B cell (primary cell): ENCODE results near the gene ERMAP. TPM values are rescaled to one million over a fixed set of nuclear protein-coding genes. Genes with fewer than 3 reads are reported as not detected.
"Not testable (repeated sequence)": the region's sequence is repeated elsewhere in the genome, so short reads cannot be mapped to it uniquely, and the experiment has no call there.

Source experiments
- ATAC-seq: fragments of 200-7000 bp; cut with Tn5 transposase; one replicate; pipeline ENCODE4 v1.10.0; 2021; ENCODE audit warnings: low read depth, mild to moderate bottlenecking, moderate number of reproducible peaks, moderate library complexity
- CTCF ChIA-PET: fragments of 350-600 bp; sonication (Branson Sonifier 250); formaldehyde crosslinking; loops from one replicate; lab custom pipeline; 2021; ENCODE audit warnings: antibody characterized with exemption, inconsistent platforms; lab: Charles Lee
- POLR2A ChIA-PET: fragments of 350-600 bp; sonication (Branson Sonifier 250); formaldehyde crosslinking; loops from one replicate; lab custom pipeline; 2021; ENCODE audit warnings: antibody characterized with exemption; lab: Charles Lee
- DNase-seq: peaks from one replicate; pipeline ENCODE4 v3.0.0; 2013
- H2AFZ ChIP-seq: 2 replicates; pipeline ENCODE4 v1.6.1; 2012; ENCODE audit warnings: mild to moderate bottlenecking, low read depth, low read length; ENCODE audit not compliant: insufficient read depth, poor library complexity, severe bottlenecking
- H3K27ac ChIP-seq, 2 donors: 1 replicate in 1 of 2; 2 replicates in 1 of 2; pipeline ENCODE4 v1.5.1; 2012 to 2013; ENCODE audit warnings: low read length in 2 of 2, mild to moderate bottlenecking in 2 of 2, moderate library complexity in 1 of 2
- H3K27me3 ChIP-seq, 4 experiments: fragments of 200-600 bp in 1 of 4; sonication (generic) in 1 of 4; replicated peaks in 1 of 4; 1 replicate in 2 of 4; 2 replicates in 2 of 4; pipeline versions ENCODE4 v1.6.1 to v1.7.0; 2013 to 2016; ENCODE audit warnings: low read length in 3 of 4, mild to moderate bottlenecking in 2 of 4, mixed read lengths in 1 of 4, moderate library complexity in 1 of 4; ENCODE audit not compliant: insufficient read depth in 4 of 4, control insufficient read depth in 3 of 4; ENCODE audit errors: control extremely low read depth in 1 of 4
- H3K36me3 ChIP-seq, 2 experiments: replicated peaks in 1 of 2; 1 replicate in 1 of 2; 2 replicates in 1 of 2; pipeline versions ENCODE4 v1.6.1 to v1.7.1; 2013; ENCODE audit warnings: low read length in 1 of 2; ENCODE audit not compliant: insufficient read depth in 2 of 2, control insufficient read depth in 1 of 2; ENCODE audit errors: control extremely low read depth in 1 of 2, extremely low read depth in 1 of 2
- H3K4me1 ChIP-seq, 2 donors: fragments of 200-600 bp in 1 of 2; sonication (generic) in 1 of 2; 1 replicate in 1 of 2; 2 replicates in 1 of 2; pipeline versions ENCODE4 v1.5.1 to v1.6.1; 2013 to 2017; ENCODE audit warnings: low read length in 2 of 2; ENCODE audit not compliant: control insufficient read depth in 2 of 2, insufficient read depth in 2 of 2
- H3K4me2 ChIP-seq: replicated peaks from 2 replicates; pipeline ENCODE3; 2012; ENCODE audit warnings: mild to moderate bottlenecking, low read depth, low read length; ENCODE audit not compliant: poor library complexity, severe bottlenecking
- H3K4me3 ChIP-seq, 5 experiments: fragments of 200-600 bp in 1 of 5; sonication (generic) in 1 of 5; 1 replicate in 3 of 5; 2 replicates in 2 of 5; pipeline versions ENCODE4 v1.5.1 to v1.7.0; 2011 to 2016; ENCODE audit warnings: low read length in 4 of 5, mild to moderate bottlenecking in 4 of 5, low read depth in 2 of 5, control low read depth in 1 of 5, moderate library complexity in 1 of 5; ENCODE audit not compliant: insufficient read depth in 1 of 5; ENCODE audit errors: control extremely low read depth in 1 of 5, extremely low read depth in 1 of 5
- H3K79me2 ChIP-seq: fragments of 200-600 bp; sonication (generic); one replicate; pipeline ENCODE4 v1.6.0; 2016; ENCODE audit warnings: low read length; ENCODE audit not compliant: control insufficient read depth, insufficient read depth
- H3K9ac ChIP-seq: fragments of 200-600 bp; sonication (generic); 2 replicates; pipeline ENCODE4 v1.6.1; 2017; ENCODE audit warnings: mild to moderate bottlenecking, low read length, moderate library complexity
- H3K9me3 ChIP-seq, 3 donors: one replicate each; pipeline versions ENCODE4 v1.6.1 to v1.7.1; 2013; ENCODE audit warnings: low read length in 2 of 3; ENCODE audit not compliant: control insufficient read depth in 2 of 3, insufficient read depth in 1 of 3; ENCODE audit errors: control extremely low read depth in 1 of 3
- H4K20me1 ChIP-seq: 2 replicates; pipeline ENCODE4 v1.6.0; 2012; ENCODE audit warnings: mild to moderate bottlenecking, low read length; ENCODE audit not compliant: insufficient read depth, control insufficient read depth, poor library complexity, severe bottlenecking
- H3K27ac Mint-ChIP-seq: one replicate; pipeline ENCODE4 v1.8.0; 2021; ENCODE audit warnings: mixed read lengths
- H3K27me3 Mint-ChIP-seq: one replicate; pipeline ENCODE4 v1.8.0; 2021; ENCODE audit warnings: mixed read lengths
- H3K4me1 Mint-ChIP-seq: one replicate; pipeline ENCODE4 v1.8.0; 2021; ENCODE audit warnings: mixed read lengths
- H3K4me3 Mint-ChIP-seq: one replicate; pipeline ENCODE4 v1.8.0; 2021; ENCODE audit warnings: mixed read lengths
- H3K9me3 Mint-ChIP-seq: one replicate; pipeline ENCODE4 v1.8.0; 2022; ENCODE audit warnings: mixed read lengths; ENCODE audit not compliant: insufficient read depth
- CTCF ChIP-seq: fragments of 200-600 bp; IDR thresholded peaks from one replicate; pipeline ENCODE4 v1.8.0; 2022; ENCODE audit warnings: antibody characterized with exemption, mild to moderate bottlenecking
- EZH2 ChIP-seq: IDR thresholded peaks from 2 replicates; pipeline ENCODE4 v1.6.1; 2012; ENCODE audit warnings: borderline replicate concordance, low read depth, mild to moderate bottlenecking, moderate library complexity, low read length; ENCODE audit not compliant: insufficient read depth, poor library complexity, severe bottlenecking
- WGBS: methylation state at CpG from one replicate; pipeline ENCODE4 v1.1.5; 2013; ENCODE audit warnings: missing lambda C conversion rate; ENCODE audit not compliant: insufficient coverage; 5-methylcytosine and 5-hydroxymethylcytosine counted together
- intact Hi-C: fragments of 100-400 bp; cut with micrococcal nuclease; formaldehyde crosslinking; loops from one replicate; pipeline ENCODE4 v1.10.0; 2022
- polyA plus RNA-seq: library from polyadenylated mRNA; depleted of rRNA; stranded (reverse); fragments of >200 nt; gene quantifications from 2 replicates; pipeline ENCODE4 v1.2.3, GENCODE V29; 2012
- total RNA-seq, 2 donors: library from RNA; stranded (reverse); fragments of 120-200 nt in 1 of 2; gene quantifications; 1 replicate in 1 of 2; 2 replicates in 1 of 2; pipeline versions ENCODE4 v1.2.3 to v1.2.4, GENCODE V29; 2013 to 2022

ERMAP gene
- total and polyA plus RNA-seq, 2 donors (not counting 1 experiment from before 2014, with no cell fraction given) = 4.9 to 13.1 TPM

DNA sequence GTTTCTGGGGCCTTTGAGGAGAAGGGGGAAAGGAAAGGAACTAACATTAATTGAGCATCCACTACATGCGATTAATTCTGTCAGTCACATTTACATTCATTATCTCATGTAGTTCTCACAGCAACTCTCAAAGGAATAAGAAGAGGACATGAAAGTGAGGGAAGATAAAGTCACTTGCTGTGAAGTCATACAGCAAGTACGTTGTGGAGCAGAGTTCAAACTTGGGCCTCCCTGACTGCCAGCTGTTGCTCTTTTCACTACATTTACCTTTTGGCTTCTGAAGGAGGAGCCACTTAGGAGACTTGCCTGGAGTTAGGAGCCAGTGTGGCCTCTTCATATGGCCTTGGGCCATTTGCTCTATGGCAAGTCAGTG lies 35.7 kb downstream of the ERMAP start:
- intact Hi-C loops = no loop called here
- DNase-seq (peak; percentile 17), ATAC-seq (peak; percentile 39)
- Histone ChIP-seq H3K27me3 (no peaks in the 10 kb centered on the region), H3K4me1 (peaks cover 15 to 30% of the 10 kb centered on the region in 2 donors), H3K9me3 (peaks cover 0 to 10% (median 0%) of the 10 kb centered on the region in 3 donors), H3K79me2 (peaks cover 3% of the 10 kb centered on the region), H3K4me2 (peak overlapping the region; percentile 13), H3K36me3 (peaks cover 0 to 5% of the 10 kb centered on the region in 2 experiments), H3K27ac (peak overlapping the region; percentile 35 to 76), H4K20me1 (no peaks in the 10 kb centered on the region), H2AFZ (no peak overlapping the region), H3K9ac (no peak overlapping the region), H3K4me3 (no peak overlapping the region)
- no CpG with 5 or more reads among the region's 2 CpGs for WGBS
- H3K9me3 Mint-ChIP-seq = no peaks in the 10 kb centered on the region
- peak overlapping the region; percentile 17 for H3K4me3 Mint-ChIP-seq
- POLR2A ChIA-PET = no interaction called here
- no peaks in the 10 kb centered on the region for H3K27me3 Mint-ChIP-seq
- no peak for TF ChIP-seq EZH2
- TF ChIP-seq CTCF = no peak
- H3K4me1 Mint-ChIP-seq = peaks cover 54% of the 10 kb centered on the region
- CTCF ChIA-PET = no interaction called here
- peak overlapping the region; percentile 75 for H3K27ac Mint-ChIP-seq

DNA sequence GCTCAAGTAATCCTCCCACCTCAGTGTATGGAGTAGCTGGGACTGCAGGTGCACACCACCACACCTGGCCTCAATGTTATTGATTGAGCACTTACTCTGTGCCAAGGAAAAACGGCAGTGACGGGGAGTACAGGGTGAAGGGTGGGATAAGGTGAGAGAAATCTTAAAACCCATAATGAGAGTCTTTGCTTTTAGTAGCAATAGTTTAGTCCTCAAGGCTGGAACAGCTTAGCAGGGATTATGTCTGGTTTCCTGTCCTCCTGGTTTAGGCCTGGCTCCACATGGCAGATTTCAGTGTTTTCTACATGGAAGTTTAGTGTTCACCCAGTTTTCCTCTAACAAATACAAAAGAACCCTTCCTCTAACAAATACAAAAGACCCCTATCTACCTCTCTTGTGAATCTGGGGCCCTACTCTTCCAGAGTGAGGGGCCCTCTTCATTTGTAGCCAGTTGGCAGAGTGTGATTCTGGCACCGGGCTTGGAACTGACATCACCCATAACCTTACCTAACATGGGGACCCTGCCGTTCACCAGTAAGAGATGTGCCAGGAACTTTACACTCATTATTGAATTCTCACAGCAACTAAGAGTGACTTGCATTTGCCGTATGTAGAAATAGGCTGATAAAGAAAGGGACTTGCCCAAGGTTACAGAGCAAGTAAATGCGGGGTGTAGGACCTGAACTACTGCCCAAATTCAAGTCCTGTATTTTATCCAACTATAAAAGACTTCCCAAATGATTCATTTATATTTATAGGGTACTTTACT lies 36.4 kb downstream of the ERMAP start:
- H3K27me3 Mint-ChIP-seq = no peaks in the 10 kb centered on the region
- H3K36me3 ChIP-seq = peaks cover 0 to 5% of the 10 kb centered on the region in 2 experiments
- H3K27ac ChIP-seq = peak overlapping the region; percentile 20 to 76
- peaks cover 0 to 10% (median 0%) of the 10 kb centered on the region in 3 donors for H3K9me3 ChIP-seq
- H3K27me3 ChIP-seq = no peaks in the 10 kb centered on the region
- H3K9me3 Mint-ChIP-seq = no peaks in the 10 kb centered on the region
- no peak overlapping the region for H3K4me3 Mint-ChIP-seq
- intact Hi-C loops = no loop called here
- ChIA-PET POLR2A (interaction anchor here (0.6 kb wide), 1 partner anchor 370 kb away, joined by 6 read pairs; no protein-coding TSS in a partner anchor), CTCF (no interaction called here)
- H3K4me2 ChIP-seq = no peak overlapping the region
- peaks cover 46% of the 10 kb centered on the region for H3K4me1 Mint-ChIP-seq
- no peak overlapping the region for H3K4me3 ChIP-seq
- no peak overlapping the region for H2AFZ ChIP-seq
- no peak for DNase-seq
- peaks cover 11 to 26% of the 10 kb centered on the region in 2 donors for H3K4me1 ChIP-seq
- H3K27ac Mint-ChIP-seq = peak overlapping the region; percentile 75
- TF ChIP-seq CTCF (no peak), EZH2 (no peak)
- 100% methylated on average over 1 of the region's 6 CpGs for WGBS
- H3K79me2 ChIP-seq = peaks cover 3% of the 10 kb centered on the region
- no peaks in the 10 kb centered on the region for H4K20me1 ChIP-seq
- no peak for ATAC-seq
- H3K9ac ChIP-seq = no peak overlapping the region

DNA sequence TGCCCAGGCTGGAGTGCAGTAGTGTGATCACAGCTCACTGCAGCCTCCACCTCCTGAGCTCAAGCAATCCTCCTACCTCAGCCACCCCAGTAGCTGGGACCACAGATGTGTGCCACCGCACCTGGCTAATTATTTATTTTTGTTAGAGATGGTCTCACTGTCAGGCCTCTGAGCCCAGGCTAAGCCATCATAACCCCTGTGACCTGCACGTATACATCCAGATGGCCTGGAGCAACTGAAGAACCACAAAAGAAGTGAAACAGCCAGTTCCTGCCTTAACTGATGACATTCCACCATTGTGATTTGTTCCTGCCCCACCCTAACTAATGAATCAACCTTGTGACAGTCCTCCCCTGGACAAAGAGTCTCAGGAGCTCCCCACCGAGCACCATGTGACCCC lies 39.6 kb downstream of the ERMAP start:
- peaks cover 11 to 20% of the 10 kb centered on the region in 2 donors for H3K4me1 ChIP-seq
- H3K4me1 Mint-ChIP-seq = peaks cover 24% of the 10 kb centered on the region
- H4K20me1 ChIP-seq, H3K4me2 ChIP-seq, CTCF ChIA-PET, H2AFZ ChIP-seq, H3K27ac ChIP-seq, H3K27ac Mint-ChIP-seq, H3K36me3 ChIP-seq, H3K9ac ChIP-seq, DNase-seq, H3K9me3 Mint-ChIP-seq, H3K79me2 ChIP-seq, H3K4me3 ChIP-seq, intact Hi-C loops, POLR2A ChIA-PET, ATAC-seq, H3K4me3 Mint-ChIP-seq: not testable (repeated sequence)
- peaks cover 0 to 14% (median 8%) of the 10 kb centered on the region in 3 donors for H3K9me3 ChIP-seq
- 93% methylated on average over 1 of the region's 3 CpGs for WGBS
- peaks cover 15% of the 10 kb centered on the region for H3K27me3 Mint-ChIP-seq
- peaks cover 0 to 12% (median 9%) of the 10 kb centered on the region in 4 experiments for H3K27me3 ChIP-seq
